GM12878 (cell line): ENCODE data around the gene WDR76. TPM values are rescaled to one million over a fixed set of nuclear protein-coding genes. Genes with fewer than 3 reads are reported as not detected.

ENCODE experiments used
- ATAC-seq: fragments of 200-7000 bp; cut with Tn5 transposase; 3 replicates; pipeline ENCODE4 v1.9.1; 2020; ENCODE audit warnings: mild to moderate bottlenecking, moderate library complexity
- BruUV-seq: library from RNA; stranded (reverse); fragments of 400-500 nt; replicated peaks from 2 replicates; lab custom pipeline; 2021; lab: Mats Ljungman, UMichigan
- CTCF ChIA-PET: fragments of 300-600 bp; sonication (Branson Sonifier 250); formaldehyde crosslinking; extraction: SDS; loops from one replicate; lab custom pipeline; 2021; ENCODE audit warnings: inconsistent platforms; lab: Yijun Ruan, JAX
- POLR2A ChIA-PET: fragments of 350-600 bp; formaldehyde crosslinking; extraction: SDS; loops from one replicate; lab custom pipeline; 2021; ENCODE audit warnings: inconsistent platforms; lab: Charles Lee
- RAD21 ChIA-PET: fragments of 300-600 bp; sonication (Branson Sonifier 250); formaldehyde crosslinking; loops from one replicate; lab custom pipeline; 2023; ENCODE audit warnings: antibody characterized with exemption; ENCODE audit not compliant: unreplicated experiment; lab: Charles Lee
- SMC1A ChIA-PET: fragments of 300-600 bp; sonication (Branson Sonifier 250); formaldehyde crosslinking; loops from one replicate; lab custom pipeline; 2023; ENCODE audit not compliant: unreplicated experiment, uncharacterized antibody; lab: Charles Lee
- DNase-seq: peaks from one replicate; pipeline ENCODE4 v3.0.0-alpha.2; 2011; ENCODE audit warnings: low read depth, low spot score
- FAIRE-seq: peaks from 3 replicates; lab custom pipeline; 2011; peaks lifted over from hg19 to GRCh38; lab: Jason Lieb, UNC
- H2AFZ ChIP-seq: 2 replicates; pipeline ENCODE4 v1.6.0; 2011; ENCODE audit warnings: low read depth, low read length, control low read depth; ENCODE audit not compliant: control insufficient read depth
- H3K27ac ChIP-seq: 2 replicates; pipeline ENCODE4 v1.5.1; 2011; ENCODE audit warnings: control low read depth; ENCODE audit not compliant: control insufficient read depth, insufficient read depth
- H3K27me3 ChIP-seq, 2 experiments: replicated peaks in 1 of 2; 2 replicates each; pipeline versions ENCODE4 v1.6.0 to v1.6.1; 2011; ENCODE audit warnings: low read length in 1 of 2; ENCODE audit not compliant: control insufficient read depth in 2 of 2, insufficient read depth in 2 of 2
- H3K36me3 ChIP-seq, 2 experiments: 2 replicates each; pipeline ENCODE4 v1.5.1; 2011; ENCODE audit warnings: low read length in 1 of 2; ENCODE audit not compliant: control insufficient read depth in 2 of 2, insufficient read depth in 2 of 2
- H3K4me1 ChIP-seq: 2 replicates; pipeline ENCODE4 v1.6.1; 2011; ENCODE audit warnings: mild to moderate bottlenecking, low read length, moderate library complexity, mixed read lengths; ENCODE audit not compliant: control insufficient read depth, insufficient read depth
- H3K4me2 ChIP-seq: 2 replicates; pipeline ENCODE4 v1.6.0; 2011; ENCODE audit warnings: control low read depth; ENCODE audit not compliant: control insufficient read depth, insufficient read depth
- H3K4me3 ChIP-seq: fragments of 200-600 bp; sonication (generic); 2 replicates; pipeline ENCODE4 v1.5.1; 2016
- H3K79me2 ChIP-seq: 2 replicates; pipeline ENCODE4 v1.6.0; 2011; ENCODE audit warnings: low read length; ENCODE audit not compliant: control insufficient read depth, insufficient read depth
- H3K9ac ChIP-seq: 2 replicates; pipeline ENCODE4 v1.8.0; 2011; ENCODE audit warnings: low read length, control low read depth, mixed read lengths; ENCODE audit not compliant: control insufficient read depth, insufficient read depth
- H3K9me3 ChIP-seq: replicated peaks from 3 replicates; pipeline ENCODE4 v1.5.1; 2011; ENCODE audit warnings: mild to moderate bottlenecking, low read length; ENCODE audit not compliant: control insufficient read depth, insufficient read depth
- H4K20me1 ChIP-seq: 2 replicates; pipeline ENCODE4 v1.6.0; 2011; ENCODE audit not compliant: control insufficient read depth, insufficient read depth
- BACH1 ChIP-seq: fragments of 450-650 bp; IDR thresholded peaks from 2 replicates; pipeline ENCODE4 v1.6.1; 2017; ENCODE audit warnings: mild to moderate bottlenecking, borderline replicate concordance
- BCL11A ChIP-seq: IDR thresholded peaks from 2 replicates; pipeline ENCODE4 v1.6.1; 2011; ENCODE audit warnings: low read depth, low read length
- BCL3 ChIP-seq: IDR thresholded peaks from 2 replicates; pipeline ENCODE4 v1.6.1; 2011; ENCODE audit warnings: borderline replicate concordance, low read depth, mild to moderate bottlenecking, moderate library complexity, low read length; ENCODE audit not compliant: insufficient read depth, poor library complexity, severe bottlenecking
- GABPA ChIP-seq: IDR thresholded peaks from 2 replicates; pipeline ENCODE4 v1.6.1; 2014; ENCODE audit warnings: antibody characterized with exemption, low read depth, mild to moderate bottlenecking, inconsistent platforms
- NKRF ChIP-seq: fragments of 450-650 bp; conservative IDR thresholded peaks from 2 replicates; pipeline ENCODE4 v1.6.1; 2017; ENCODE audit warnings: mild to moderate bottlenecking, moderate library complexity
- NR2F1 ChIP-seq: fragments of 450-650 bp; conservative IDR thresholded peaks from 2 replicates; pipeline ENCODE4 v1.6.1; 2017; ENCODE audit warnings: mild to moderate bottlenecking
- POLR2AphosphoS2 ChIP-seq: IDR thresholded peaks from 2 replicates; pipeline ENCODE4 v1.6.1; 2011; ENCODE audit warnings: low read depth, mild to moderate bottlenecking, low read length, improper control_type of control experiment, moderate library complexity
- RCOR1 ChIP-seq: conservative IDR thresholded peaks from 2 replicates; pipeline ENCODE4 v1.6.1; 2012; ENCODE audit warnings: low read depth, low read length, improper control_type of control experiment
- SIN3A ChIP-seq: IDR thresholded peaks from 2 replicates; pipeline ENCODE4 v1.6.1; 2012; ENCODE audit warnings: low read depth, low read length, improper control_type of control experiment
- SMAD1 ChIP-seq: fragments of 450-650 bp; IDR thresholded peaks from 2 replicates; pipeline ENCODE4 v1.6.1; 2018; ENCODE audit warnings: mild to moderate bottlenecking, low read depth; ENCODE audit not compliant: partially characterized antibody
- TCF12 ChIP-seq: IDR thresholded peaks from 2 replicates; pipeline ENCODE4 v1.6.1; 2011; ENCODE audit warnings: low read depth, mild to moderate bottlenecking, low read length
- ZBED1 ChIP-seq: IDR thresholded peaks from 2 replicates; pipeline ENCODE4 v1.6.1; 2016; ENCODE audit warnings: borderline replicate concordance
- in situ Hi-C: fragments of 300-500 bp; cut with MboI; formaldehyde crosslinking; loops from 9 replicates; pipeline ENCODE4 v1.14.3; 2018; ENCODE audit warnings: mixed read lengths
- intact Hi-C: fragments of 100-400 bp; cut with micrococcal nuclease; formaldehyde crosslinking; loops from one replicate; pipeline ENCODE4 v1.14.2; 2022; ENCODE audit not compliant: unreplicated experiment
- polyA plus RNA-seq, 11 experiments: library from polyadenylated mRNA; depleted of rRNA in 4 of 11; unstranded in 6 of 11; stranded (reverse) in 5 of 11; fragments of >200 nt; fragmentation: Nextera tagmentation in 4 of 11; fragmentation: Illumina TruSeq in 1 of 11; extraction: Ambion mirVana in 4 of 11; extraction: Trizol in 1 of 11; gene quantifications; 1 replicate in 1 of 11; 2 replicates in 10 of 11; pipeline versions ENCODE4 v1.2.1 to v1.2.3, GENCODE V29; 2011 to 2016; ENCODE audit warnings: inconsistent platforms in 2 of 11, missing spikeins in 2 of 11, low read depth in 1 of 11
- total RNA-seq, 4 experiments: library from RNA; depleted of rRNA in 3 of 4; stranded (reverse); fragments of >200 nt in 3 of 4; fragmentation: Illumina TruSeq in 1 of 4; extraction: Trizol in 1 of 4; gene quantifications; 2 replicates each; pipeline versions ENCODE4 v1.2.1 to v1.2.3, GENCODE V29; 2013 to 2021

WDR76 gene
- total and polyA plus RNA-seq, 10 of the 15 experiments (the other 5 are each of a cell fraction or from before 2014, with no cell fraction given), result 8.0 to 59.7 (median 34.5) TPM

GRCh38 chr15:43845421-43845820 lies 18.6 kb downstream of the WDR76 start:
- Histone ChIP-seq H4K20me1 (no peaks in the 10 kb centered on the region), H3K27me3 (no peaks in the 10 kb centered on the region), H3K9ac (no peak overlapping the region), H3K4me3 (no peak overlapping the region), H2AFZ (no peak overlapping the region), H3K79me2 (no peaks in the 10 kb centered on the region), H3K9me3 (no peaks in the 10 kb centered on the region), H3K4me2 (no peak overlapping the region), H3K27ac (no peak overlapping the region), H3K36me3 (peaks cover 2 to 5% of the 10 kb centered on the region in 2 experiments; a peak in 3 of 4 replicates), H3K4me1 (no peaks in the 10 kb centered on the region)
- TF ChIP-seq BCL3 (no peak), POLR2AphosphoS2 (no peak), RCOR1 (no peak), BCL11A (no peak), NKRF (no peak), BACH1 (no peak), GABPA (no peak), SMAD1 (no peak), ZBED1 (no peak), SIN3A (no peak), NR2F1 (no peak), TCF12 (no peak)
- in situ Hi-C loops (no loop called here), intact Hi-C loops (no loop called here)
- ChIA-PET RAD21 (no interaction called here), CTCF (no interaction called here), POLR2A (interaction anchor here (0.7 kb wide), 1 partner anchor 16 kb away, joined by 6 read pairs; no protein-coding TSS in a partner anchor), SMC1A (interaction anchor here (0.9 to 1.8 kb wide), 2 partner anchors 8 to 41 kb away, joined by 4 to 5 read pairs; no protein-coding TSS in a partner anchor)
- DNase-seq (no peak), FAIRE-seq (no peak), ATAC-seq (no peak)
- BruUV-seq, result no TSS peak
